ENCODE data around the gene DCST1.

GRCh38 chr1:155051342-155051776 lies 17.7 kb downstream of the DCST1 start:
- TF ChIP-seq CTCF (conservative IDR thresholded peaks at IDR 0.05; ENCODE audit: low read depth, low read length), result no peak
- TF ChIP-seq EZH2phosphoT487 (IDR thresholded peaks at IDR 0.05; ENCODE audit: borderline replicate concordance, low read length), result no peak
- TF ChIP-seq EZH2 (IDR thresholded peaks at IDR 0.05; ENCODE audit: low read length, unreplicated experiment), result no peak
